Ovary (tissue), 9 donors: ENCODE results near the gene BMERB1. TPM values are rescaled to one million over a fixed set of nuclear protein-coding genes. Genes with fewer than 3 reads are reported as not detected.
A peak's percentile ranks its signal among the peaks of the same experiment; 100 is the strongest.
"Not testable (repeated sequence)": the region's sequence is repeated elsewhere in the genome, so short reads cannot be mapped to it uniquely, and the experiment has no call there.

Experiments used
- DNase-seq, 5 donors: peaks; one replicate each; pipeline ENCODE4 v3.0.0-alpha.2; 2019 to 2020
- H3K27ac ChIP-seq, 2 donors: fragments of 200-600 bp; one replicate each; pipeline versions ENCODE4 v1.5.1 to v1.8.0; 2019 to 2022
- H3K27me3 ChIP-seq: fragments of 200-600 bp; one replicate; pipeline ENCODE4 v1.8.0; 2022
- H3K36me3 ChIP-seq: fragments of 200-600 bp; sonication (generic); one replicate; pipeline ENCODE4 v1.5.1; 2019
- H3K4me1 ChIP-seq: one replicate; pipeline ENCODE4 v1.8.1; 2013; ENCODE audit warnings: mild to moderate bottlenecking, moderate library complexity; ENCODE audit not compliant: insufficient read depth
- H3K4me3 ChIP-seq: fragments of 200-600 bp; sonication (generic); one replicate; pipeline ENCODE4 v1.5.1; 2017
- H3K9me3 ChIP-seq, 2 donors: fragments of 200-600 bp in 1 of 2; sonication (generic) in 1 of 2; one replicate each; pipeline versions ENCODE4 v1.5.1 to v1.8.1; 2013 to 2019; ENCODE audit warnings: mild to moderate bottlenecking in 1 of 2, moderate library complexity in 1 of 2
- EP300 ChIP-seq: sonication (generic); formaldehyde crosslinking; IDR thresholded peaks from one replicate; pipeline ENCODE4 v1.6.1; 2017; ENCODE audit warnings: antibody characterized with exemption
- POLR2A ChIP-seq: fragments of 450-650 bp; IDR thresholded peaks from one replicate; pipeline ENCODE4 v1.6.1; 2017; ENCODE audit warnings: antibody characterized with exemption, mild to moderate bottlenecking, moderate library complexity
- WGBS, 3 donors: extraction: QIAGEN DNeasy Blood & Tissue Kit in 1 of 3; methylation state at CpG; one replicate each; pipeline versions ENCODE4 v1.1.5 to v1.1.7; 2013 to 2017; 5-methylcytosine and 5-hydroxymethylcytosine counted together
- intact Hi-C, 4 donors: fragments of 100-400 bp; cut with DNase I; formaldehyde crosslinking; loops; one replicate each; pipeline versions ENCODE4 v1.11.0 to v1.15.1; 2022 to 2023
- polyA plus RNA-seq, 2 donors: library from polyadenylated mRNA; stranded (reverse); fragments of 200-250 nt in 1 of 2; fragments of 350-450 nt in 1 of 2; fragmentation: Illumina TruSeq in 1 of 2; extraction: RNeasy Lipid Tissue Mini Kit (QIAGEN cat#74804) in 1 of 2; gene quantifications; one replicate each; pipeline ENCODE4 v1.2.3, GENCODE V29; 2013 to 2014
- total RNA-seq, 7 donors: library from RNA; depleted of rRNA in 2 of 7; stranded (reverse); fragments of >200 nt in 2 of 7; fragmentation: NEBNext Ultra II Directional in 3 of 7; extraction: Animal tissue kit (Norgen Biotek cat#: 25700) in 3 of 7; gene quantifications; one replicate each; pipeline versions ENCODE4 v1.1.0 to v1.2.4, GENCODE V29; 2016 to 2023
- TF ChIP-seq, protein P1 (sequence below), 3 donors: fragments of 450-650 bp in 2 of 3; fragments of 200-600 bp in 1 of 3; IDR thresholded peaks; one replicate each; pipeline versions ENCODE4 v1.5.1 to v1.8.0; 2016 to 2022; ENCODE audit warnings: antibody characterized with exemption in 3 of 3, mild to moderate bottlenecking in 1 of 3
- donor health status: DM: no; HTN: no; CAD: no; lungs with moderate emphysema.
- donor health status: DM: no; HTN: no; CAD: no.
- donor health status: Bipolar disorder and iron deficiency.
- donor health status: DM: yes; HTN: yes; CAD: no.
- donor health status: DM: no; HTN: no; CAD: no.
- donor health status: DM: yes; HTN: yes; CAD: no.

BMERB1 gene
- total and polyA plus RNA-seq, 9 donors = 22.6 to 77.5 (median 65.2) TPM

DNA sequence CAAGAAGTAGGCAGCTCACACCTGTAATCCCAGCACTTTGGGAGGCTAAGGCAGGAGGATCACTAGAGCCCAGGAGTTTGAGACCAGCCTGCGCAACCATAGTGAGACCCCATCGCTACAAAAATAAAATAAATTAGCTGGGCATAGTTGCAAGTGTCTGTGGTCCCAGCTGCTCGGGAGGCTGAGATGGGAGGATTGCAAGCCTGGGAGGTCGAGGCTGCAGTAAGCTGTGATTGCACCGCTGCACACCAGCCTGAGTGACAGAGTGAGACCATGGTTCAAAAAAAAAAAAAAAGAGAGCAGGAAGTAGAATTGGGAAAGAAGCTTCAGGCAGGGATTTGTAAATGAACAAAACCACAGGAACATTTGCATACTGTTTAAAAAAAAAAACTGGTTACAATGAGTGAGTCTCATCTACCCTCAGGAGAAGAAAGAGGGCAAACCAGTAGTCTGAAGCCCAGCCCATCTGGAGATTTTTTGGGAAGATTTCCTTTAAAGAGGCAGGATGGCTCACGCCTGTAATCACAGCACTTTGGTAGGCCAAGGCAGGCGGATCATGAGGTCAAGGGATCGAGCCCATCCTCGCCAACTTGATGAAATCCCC, 30.9 kb upstream of the BMERB1 start:
- WGBS, 3 donors = 95 to 98% (median 97%) methylated on average over 9 of the region's 9 CpGs
- no peak for DNase-seq
- intact Hi-C loops = no loop called here
- no peak for TF ChIP-seq EP300
- TF ChIP-seq, protein P1, sequence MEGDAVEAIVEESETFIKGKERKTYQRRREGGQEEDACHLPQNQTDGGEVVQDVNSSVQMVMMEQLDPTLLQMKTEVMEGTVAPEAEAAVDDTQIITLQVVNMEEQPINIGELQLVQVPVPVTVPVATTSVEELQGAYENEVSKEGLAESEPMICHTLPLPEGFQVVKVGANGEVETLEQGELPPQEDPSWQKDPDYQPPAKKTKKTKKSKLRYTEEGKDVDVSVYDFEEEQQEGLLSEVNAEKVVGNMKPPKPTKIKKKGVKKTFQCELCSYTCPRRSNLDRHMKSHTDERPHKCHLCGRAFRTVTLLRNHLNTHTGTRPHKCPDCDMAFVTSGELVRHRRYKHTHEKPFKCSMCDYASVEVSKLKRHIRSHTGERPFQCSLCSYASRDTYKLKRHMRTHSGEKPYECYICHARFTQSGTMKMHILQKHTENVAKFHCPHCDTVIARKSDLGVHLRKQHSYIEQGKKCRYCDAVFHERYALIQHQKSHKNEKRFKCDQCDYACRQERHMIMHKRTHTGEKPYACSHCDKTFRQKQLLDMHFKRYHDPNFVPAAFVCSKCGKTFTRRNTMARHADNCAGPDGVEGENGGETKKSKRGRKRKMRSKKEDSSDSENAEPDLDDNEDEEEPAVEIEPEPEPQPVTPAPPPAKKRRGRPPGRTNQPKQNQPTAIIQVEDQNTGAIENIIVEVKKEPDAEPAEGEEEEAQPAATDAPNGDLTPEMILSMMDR (IDR thresholded peaks at IDR 0.05) = no peak
- TF ChIP-seq POLR2A = no peak
- H3K27ac ChIP-seq = no peak overlapping the region
- no peak overlapping the region for H3K4me3 ChIP-seq
- H3K9me3 ChIP-seq = no peaks in the 10 kb centered on the region
- no peaks in the 10 kb centered on the region for H3K4me1 ChIP-seq
- no peaks in the 10 kb centered on the region for H3K36me3 ChIP-seq
- no peaks in the 10 kb centered on the region for H3K27me3 ChIP-seq

DNA sequence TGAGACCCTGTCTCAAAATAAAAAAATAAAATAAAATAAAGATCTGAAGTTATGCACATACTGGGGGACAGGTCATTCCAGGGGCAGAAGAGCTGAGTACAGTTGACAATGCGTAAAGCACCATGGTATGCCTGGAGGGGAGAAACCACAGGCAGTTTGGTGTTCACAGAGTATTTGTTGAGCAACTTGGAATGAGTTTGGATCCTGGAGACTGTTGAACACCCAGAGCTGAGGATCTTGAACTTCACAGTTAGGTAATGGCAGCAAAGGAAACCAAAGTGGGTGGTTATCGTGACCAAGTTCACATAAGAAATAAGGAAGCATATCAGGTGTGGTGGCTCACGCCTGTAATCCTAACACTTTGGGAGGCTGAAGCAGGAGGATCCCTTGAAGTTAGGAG, 30.3 kb upstream of the BMERB1 start:
- H3K36me3 ChIP-seq, H3K9me3 ChIP-seq, DNase-seq, H3K27ac ChIP-seq, H3K4me1 ChIP-seq, intact Hi-C loops, H3K27me3 ChIP-seq, H3K4me3 ChIP-seq: not testable (repeated sequence)
- WGBS, 3 donors = 94 to 97% (median 96%) methylated on average over 3 of the region's 3 CpGs

DNA sequence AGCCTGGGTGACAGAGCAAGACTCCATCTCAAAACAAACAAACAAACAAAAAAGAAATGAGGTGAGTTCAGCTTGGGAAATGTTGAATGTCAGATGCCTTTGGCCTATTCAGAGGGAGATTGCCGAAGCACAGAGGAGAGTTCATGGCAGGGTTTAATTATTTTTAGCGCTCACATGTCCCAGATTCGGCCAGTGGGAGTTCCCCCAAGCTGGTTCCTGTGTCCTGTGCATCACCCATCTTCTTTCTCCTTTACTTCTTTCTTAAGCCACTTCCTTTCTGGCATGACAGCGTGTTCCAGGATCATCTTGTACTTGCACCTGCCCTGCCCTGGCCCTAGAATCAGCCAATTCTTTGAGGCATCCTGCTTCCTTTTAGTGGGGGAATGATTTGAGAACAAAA, 29.6 kb upstream of the BMERB1 start:
- WGBS, 3 donors = 32 to 52% (median 47%) methylated on average over 4 of the region's 4 CpGs
- peak in 3 of 5 donors; percentile 24 to 60 (median 59) for DNase-seq
- Histone ChIP-seq H3K4me3 (no peak overlapping the region), H3K27me3 (no peaks in the 10 kb centered on the region), H3K27ac (no peak overlapping the region), H3K4me1 (no peaks in the 10 kb centered on the region), H3K36me3 (no peaks in the 10 kb centered on the region), H3K9me3 (no peaks in the 10 kb centered on the region)
- intact Hi-C loops = no loop called here
- TF ChIP-seq, protein P1 (IDR thresholded peaks at IDR 0.05) = no peak
- no peak for TF ChIP-seq POLR2A
- no peak for TF ChIP-seq EP300

DNA sequence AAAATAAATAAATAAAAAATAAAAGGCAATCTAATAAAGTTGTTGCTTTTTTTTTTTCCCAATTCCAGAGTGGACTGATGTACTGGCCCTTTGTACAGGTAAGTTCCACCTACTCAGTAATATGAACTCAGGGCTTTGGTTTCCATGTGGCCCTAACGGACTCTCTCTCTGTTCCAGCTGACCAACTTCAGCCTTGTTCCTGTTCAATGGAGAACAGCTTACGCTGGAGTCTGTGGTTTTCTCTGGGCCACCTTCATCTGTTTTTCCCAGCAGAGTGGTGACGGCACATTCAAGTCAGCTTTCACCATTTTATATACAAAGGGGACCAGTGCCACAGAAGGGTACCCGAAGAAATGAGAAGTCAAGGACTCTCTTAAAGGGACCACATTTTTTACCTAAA, 26.6 kb upstream of the BMERB1 start:
- intact Hi-C loops = not testable (repeated sequence)

DNA sequence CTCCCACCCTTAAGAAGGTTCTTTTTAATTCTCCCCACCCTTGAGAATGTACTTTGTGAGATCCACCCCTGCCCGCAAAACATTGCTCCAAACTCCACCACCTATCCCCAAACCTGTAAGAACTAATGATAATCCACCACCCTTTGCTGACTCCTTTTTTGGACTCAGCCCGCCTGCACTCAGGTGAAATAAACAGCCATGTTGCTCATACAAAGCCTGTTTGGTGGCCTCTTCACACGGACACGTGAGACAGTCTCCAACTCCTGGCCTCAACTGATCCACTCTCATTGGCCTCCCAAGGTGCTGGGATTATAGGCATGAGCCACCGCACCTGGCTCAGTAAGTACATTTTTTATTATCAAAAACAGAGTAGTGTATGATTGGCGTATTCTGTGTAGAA, 24.9 kb upstream of the BMERB1 start:
- WGBS, 3 donors = 93 to 97% (median 95%) methylated on average over 6 of the region's 6 CpGs
- intact Hi-C loops, DNase-seq, H3K36me3 ChIP-seq, H3K27me3 ChIP-seq, H3K9me3 ChIP-seq, H3K4me3 ChIP-seq, H3K4me1 ChIP-seq, H3K27ac ChIP-seq: not testable (repeated sequence)

More for the DNA sequence above, 26.6 kb upstream of the BMERB1 start:
- not testable (repeated sequence) for DNase-seq, H3K36me3 ChIP-seq, H3K27ac ChIP-seq, H3K9me3 ChIP-seq, H3K4me1 ChIP-seq, H3K27me3 ChIP-seq, H3K4me3 ChIP-seq
- WGBS, 3 donors = 74 to 82% (median 77%) methylated on average over 4 of the region's 4 CpGs

DNA sequence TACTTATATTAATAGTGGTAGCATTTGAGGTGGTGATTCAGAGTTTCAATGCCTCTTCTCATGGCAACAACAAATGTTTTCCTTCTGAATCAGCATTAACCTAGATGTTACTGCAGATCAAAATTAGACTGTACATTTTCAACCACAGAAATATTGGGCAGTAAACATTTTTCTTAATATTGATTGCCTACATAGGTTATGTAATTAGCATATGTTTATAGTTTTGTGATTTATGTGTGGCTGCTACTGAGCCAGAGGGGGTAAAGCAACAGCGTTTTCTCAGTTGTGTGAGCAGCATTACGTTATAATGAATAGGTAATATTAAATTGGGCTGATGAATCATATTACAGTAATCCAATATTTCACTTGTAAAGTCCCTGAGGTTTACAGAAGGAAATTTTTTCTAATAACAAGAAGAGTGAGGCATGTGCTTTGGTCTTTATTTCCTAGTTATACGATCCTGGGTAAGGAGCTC, 18.8 kb upstream of the BMERB1 start:
- intact Hi-C loops = no loop called here
- no peak for TF ChIP-seq POLR2A
- TF ChIP-seq EP300 = no peak
- TF ChIP-seq, protein P1 (IDR thresholded peaks at IDR 0.05) = no peak
- 45 to 50% (median 45%) methylated on average over 3 of the region's 3 CpGs for WGBS, 3 donors
- Histone ChIP-seq H3K4me3 (no peak overlapping the region), H3K9me3 (no peaks in the 10 kb centered on the region), H3K4me1 (no peaks in the 10 kb centered on the region), H3K36me3 (no peaks in the 10 kb centered on the region), H3K27me3 (no peaks in the 10 kb centered on the region), H3K27ac (no peak overlapping the region)
- no peak for DNase-seq
